GM18508 (cell line): ENCODE measurements around the gene INO80B.
A peak's percentile ranks its signal among the peaks of the same experiment; 100 is the strongest.
"Not testable (repeated sequence)": the region's sequence is repeated elsewhere in the genome, so short reads cannot be mapped to it uniquely, and the experiment has no call there.

Experiments used
- ATAC-seq: cut with Tn5 transposase; IDR thresholded peaks from one replicate; pipeline ENCODE4 v1.9.1; 2021; ENCODE audit warnings: moderate number of reproducible peaks; ENCODE audit not compliant: insufficient read depth, unreplicated experiment

Gene INO80B

GRCh38 chr2:74444498-74445318 is 10.2 kb upstream of the INO80B start:
- no peak for ATAC-seq

DNA sequence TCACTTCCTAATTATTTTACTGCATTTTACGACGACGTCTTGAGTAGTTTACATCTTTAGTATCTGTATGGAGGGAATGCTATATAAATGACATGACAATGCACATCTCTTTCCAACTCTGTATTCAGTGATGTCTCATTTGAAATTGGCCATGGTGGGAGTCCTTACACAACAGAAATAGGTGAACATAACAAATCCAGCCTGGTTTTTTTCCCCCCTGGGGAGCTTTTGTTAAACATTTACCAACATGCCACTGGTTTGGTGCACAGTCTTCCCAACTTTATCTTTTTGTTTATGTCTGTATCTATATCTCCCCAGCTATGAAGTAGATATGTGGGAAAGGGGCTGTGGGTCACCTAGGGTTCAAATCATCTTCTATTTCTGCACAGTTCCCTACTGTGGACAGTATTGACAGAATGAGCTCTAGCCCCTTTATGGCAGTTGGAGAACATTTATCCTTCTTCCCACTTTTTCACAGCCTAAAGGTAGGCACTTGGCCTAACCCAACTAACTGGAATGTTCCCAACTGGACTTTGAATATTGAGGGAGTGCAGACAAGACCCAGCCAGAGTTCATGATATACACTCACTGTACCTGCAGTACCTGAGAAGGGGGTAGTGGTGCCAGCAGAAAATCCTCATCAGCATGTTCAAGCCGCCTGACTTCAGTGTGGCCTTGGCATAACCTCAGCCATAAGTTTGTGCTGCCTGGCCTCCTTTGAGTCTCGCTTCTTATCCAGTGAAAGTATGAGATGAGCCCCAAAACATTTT is 7.5 kb upstream of the INO80B start:
- ATAC-seq = no peak

DNA sequence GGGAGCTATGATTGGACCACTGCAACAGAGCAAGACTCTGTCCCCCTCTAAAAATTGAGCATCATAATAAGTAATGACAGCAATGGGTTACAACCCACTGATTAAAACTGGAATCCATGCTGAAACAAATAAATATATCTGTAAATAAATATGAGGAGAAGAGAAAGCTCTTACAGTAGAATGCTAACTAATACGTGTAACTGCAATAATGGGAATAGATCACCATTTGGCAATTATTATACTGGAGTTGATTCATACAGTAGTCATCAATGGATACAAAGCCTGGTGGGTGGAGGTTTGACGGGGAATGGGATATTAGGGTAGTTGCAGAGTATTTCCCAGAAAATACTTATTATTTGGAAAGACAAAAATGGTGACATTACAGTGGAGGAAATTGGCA is 6.1 kb upstream of the INO80B start:
- ATAC-seq = no peak

GRCh38 chr2:74450570-74451190 is 4.2 kb upstream of the INO80B start:
- no peak for ATAC-seq

DNA sequence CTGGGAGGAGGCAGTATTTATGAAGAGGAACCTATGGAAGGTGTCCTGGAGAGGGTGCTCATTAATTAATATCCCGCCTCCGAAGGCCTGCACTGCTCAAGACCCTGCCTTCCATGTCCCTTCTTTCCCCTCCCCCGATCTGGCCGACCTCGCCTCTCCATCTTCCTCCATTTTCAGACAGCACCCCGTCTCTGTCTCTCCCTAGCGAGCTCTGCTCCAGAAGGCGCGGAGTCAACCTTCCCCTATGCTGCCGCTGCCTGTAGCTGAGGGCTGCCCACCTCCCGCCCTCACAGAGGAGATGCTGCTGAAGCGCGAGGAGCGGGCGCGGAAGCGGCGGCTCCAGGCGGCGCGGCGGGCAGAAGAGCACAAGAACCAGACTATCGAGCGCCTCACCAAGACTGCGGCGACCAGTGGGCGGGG is 2.3 kb downstream of the INO80B start:
- no peak for ATAC-seq

- ATAC-seq = peak; percentile 17
Observed at GRCh38 chr2:74457549-74458131, 2.8 kb downstream of the INO80B start.

- peak; percentile 70 for ATAC-seq
Observed at GRCh38 chr2:74458132-74458937, 3.4 kb downstream of the INO80B start, which contains the start of gene WBP1. TSS of gene WBP1 (plus strand) at chr2:74458438. CDS start at chr2:74458603, 165 bp downstream.

GRCh38 chr2:74458938-74459363 is 4.1 kb downstream of the INO80B start:
- no peak for ATAC-seq

GRCh38 chr2:74459503-74460118 is 4.7 kb downstream of the INO80B start:
- not testable (repeated sequence) for ATAC-seq

DNA sequence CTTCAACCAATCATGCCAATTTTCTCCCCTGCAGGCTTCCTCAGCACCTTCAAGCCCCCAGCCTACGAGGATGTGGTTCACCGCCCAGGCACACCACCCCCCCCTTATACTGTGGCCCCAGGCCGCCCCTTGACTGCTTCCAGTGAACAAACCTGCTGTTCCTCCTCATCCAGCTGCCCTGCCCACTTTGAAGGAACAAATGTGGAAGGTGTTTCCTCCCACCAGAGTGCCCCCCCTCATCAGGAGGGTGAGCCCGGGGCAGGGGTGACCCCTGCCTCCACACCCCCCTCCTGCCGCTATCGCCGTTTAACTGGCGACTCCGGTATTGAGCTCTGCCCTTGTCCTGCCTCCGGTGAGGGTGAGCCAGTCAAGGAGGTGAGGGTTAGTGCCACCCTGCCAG is 5.3 kb downstream of the INO80B start:
- ATAC-seq = not testable (repeated sequence)

DNA sequence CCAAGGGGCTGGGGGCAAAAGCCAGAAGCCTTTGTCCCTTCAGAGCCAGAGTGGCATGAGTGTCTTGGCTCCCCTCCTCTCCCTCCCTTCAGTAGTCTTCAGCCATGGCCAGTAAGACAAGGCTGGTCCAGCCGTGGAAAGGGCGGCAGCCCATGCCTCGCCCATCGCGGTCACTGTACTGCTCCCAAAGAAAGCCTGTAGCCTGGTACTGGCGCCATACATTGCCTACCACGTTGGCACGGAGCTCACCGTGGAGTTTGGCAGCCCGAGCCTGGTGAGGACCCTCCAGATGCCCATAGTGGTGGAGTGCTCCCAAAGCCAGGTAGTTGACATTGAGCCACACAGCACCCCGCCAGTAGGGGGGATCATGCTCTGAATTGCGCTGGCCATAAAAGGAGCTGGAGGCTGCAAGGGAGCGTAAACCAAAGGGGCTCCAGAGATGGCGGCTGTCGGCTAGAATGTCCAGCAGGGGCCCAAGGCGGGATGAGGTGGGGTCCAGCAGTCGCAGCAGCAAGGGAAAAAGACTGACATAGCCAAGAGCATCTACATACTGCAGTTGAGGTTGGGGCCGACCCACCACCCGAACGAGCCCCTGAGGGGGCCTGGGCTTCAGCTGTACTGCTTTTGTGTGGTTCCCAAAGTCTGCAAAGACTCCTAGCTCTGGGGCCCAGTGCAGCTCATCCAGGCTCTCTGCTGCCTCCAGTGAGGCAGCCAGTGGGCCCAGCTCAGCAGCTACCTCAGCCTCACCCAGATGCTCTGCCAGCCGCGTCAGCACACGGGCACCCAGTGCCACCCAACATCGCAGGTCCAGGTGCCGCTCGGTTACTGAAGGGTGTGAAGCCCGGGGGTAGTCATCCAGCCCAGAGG is 6.5 kb downstream of the INO80B start:
- ATAC-seq = no peak

GRCh38 chr2:74462054-74462785 is 7.3 kb downstream of the INO80B start:
- ATAC-seq = no peak

DNA sequence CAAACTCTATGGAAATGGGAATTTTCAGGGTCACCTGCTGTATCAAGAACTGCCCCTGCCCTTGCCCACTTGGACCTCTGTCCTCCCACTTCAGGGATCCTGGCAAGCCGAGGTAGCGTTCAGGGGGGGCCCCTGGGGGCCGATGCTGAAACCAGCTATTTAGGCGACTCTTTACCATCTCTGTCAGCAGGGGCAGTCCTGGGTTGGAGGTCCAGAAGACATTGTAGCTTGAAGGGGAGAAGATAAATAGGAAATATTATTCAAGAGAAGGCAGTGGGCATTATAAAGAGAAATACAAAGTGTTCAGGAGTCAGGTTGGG is 7.9 kb downstream of the INO80B start:
- ATAC-seq = no peak

DNA sequence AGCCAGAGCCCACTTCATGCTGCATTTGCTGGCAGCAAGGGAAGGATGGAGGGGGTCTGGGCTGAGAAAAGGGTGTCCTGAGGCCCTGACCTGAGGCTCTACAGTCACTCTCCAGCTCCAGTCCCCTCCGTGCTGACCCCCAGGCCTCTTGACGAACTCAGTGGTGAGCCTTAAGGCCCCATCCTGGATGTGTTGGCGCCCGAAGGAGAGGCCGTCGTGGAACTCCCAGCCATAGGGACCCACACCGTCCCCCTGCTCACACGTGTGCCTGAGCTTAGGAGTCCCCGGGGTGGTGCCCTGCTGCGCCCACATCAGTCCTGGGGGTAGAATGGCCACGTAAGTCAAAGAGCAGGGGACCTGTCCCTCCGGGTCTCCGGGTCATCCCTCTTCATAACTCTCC is 9.5 kb downstream of the INO80B start:
- no peak for ATAC-seq

GRCh38 chr2:74470742-74471141 is 15.9 kb downstream of the INO80B start:
- ATAC-seq = not testable (repeated sequence)

GRCh38 chr2:74471332-74472065 is 16.6 kb downstream of the INO80B start:
- ATAC-seq = no peak
